ENCODE results near the gene SSRP1. TPM values are rescaled to one million over a fixed set of nuclear protein-coding genes. Genes with fewer than 3 reads are reported as not detected.

SSRP1 gene
- total RNA-seq, 1 experiment from 2014 or later: 290 TPM

GRCh38 chr11:57375490-57375889 lies 39.8 kb upstream of the SSRP1 start:
- Histone ChIP-seq H3K9me3 (ENCODE audit: insufficient read depth, low read depth) (no peaks in the 10 kb centered on the region), H3K27ac (no peak overlapping the region), H3K4me3 (no peak overlapping the region), H3K4me2 (no peak overlapping the region), H3K79me2 (ENCODE audit: low read depth) (no peaks in the 10 kb centered on the region), H2AFZ (no peak overlapping the region), H4K20me1 (ENCODE audit: insufficient read depth) (no peaks in the 10 kb centered on the region), H3K27me3 (ENCODE audit: insufficient read depth, low read depth) (peaks cover 35% of the 10 kb centered on the region), H3F3A (ENCODE audit: insufficient read depth, low read depth) (no peaks in the 10 kb centered on the region), H3K4me1 (replicated peaks; ENCODE audit: insufficient read depth) (no peaks in the 10 kb centered on the region), H3K9me2 (ENCODE audit: insufficient read depth) (no peaks in the 10 kb centered on the region), H3K36me3 (ENCODE audit: low read depth) (no peaks in the 10 kb centered on the region)
- intact Hi-C loops (cut with micrococcal nuclease; ENCODE audit: unreplicated experiment): no loop called here
- ChIA-PET CTCF (interaction anchor here (0.7 kb wide), 1 partner anchor 25 kb away, joined by 9 read pairs; no protein-coding TSS in a partner anchor), POLR2A (ENCODE audit: unreplicated experiment) (no interaction called here)
- no TSS peak for BruUV-seq (replicated peaks)
- DNase-seq: no peak
- no peak for TF ChIP-seq EZH2 (IDR thresholded peaks at IDR 0.05; ENCODE audit: low read depth)
- no peak for TF ChIP-seq CTCF (conservative IDR thresholded peaks at IDR 0.05)

GRCh38 chr11:57374966-57375365 lies 39.3 kb upstream of the SSRP1 start:
- intact Hi-C loops (cut with micrococcal nuclease; ENCODE audit: unreplicated experiment): no loop called here
- Histone ChIP-seq H4K20me1 (ENCODE audit: insufficient read depth) (no peaks in the 10 kb centered on the region), H3K4me1 (replicated peaks; ENCODE audit: insufficient read depth) (no peaks in the 10 kb centered on the region), H3K27ac (no peak overlapping the region), H3K9me2 (ENCODE audit: insufficient read depth) (no peaks in the 10 kb centered on the region), H3F3A (ENCODE audit: insufficient read depth, low read depth) (no peaks in the 10 kb centered on the region), H3K9me3 (ENCODE audit: insufficient read depth, low read depth) (no peaks in the 10 kb centered on the region), H3K36me3 (ENCODE audit: low read depth) (no peaks in the 10 kb centered on the region), H2AFZ (no peak overlapping the region), H3K79me2 (ENCODE audit: low read depth) (no peaks in the 10 kb centered on the region), H3K4me3 (no peak overlapping the region), H3K4me2 (no peak overlapping the region), H3K27me3 (ENCODE audit: insufficient read depth, low read depth) (peaks cover 31% of the 10 kb centered on the region)
- no peak for TF ChIP-seq EZH2 (IDR thresholded peaks at IDR 0.05; ENCODE audit: low read depth)
- no peak for TF ChIP-seq CTCF (conservative IDR thresholded peaks at IDR 0.05)
- BruUV-seq (replicated peaks): no TSS peak
- ChIA-PET POLR2A (ENCODE audit: unreplicated experiment) (no interaction called here), CTCF (no interaction called here)
- DNase-seq: no peak

GRCh38 chr11:57373146-57373545 lies 37.5 kb upstream of the SSRP1 start:
- Histone ChIP-seq H3K27ac (no peak overlapping the region), H3K4me1 (replicated peaks; ENCODE audit: insufficient read depth) (no peaks in the 10 kb centered on the region), H3K4me2 (no peak overlapping the region), H3F3A (ENCODE audit: insufficient read depth, low read depth) (no peaks in the 10 kb centered on the region), H3K9me2 (ENCODE audit: insufficient read depth) (no peaks in the 10 kb centered on the region), H3K79me2 (ENCODE audit: low read depth) (no peaks in the 10 kb centered on the region), H3K4me3 (no peak overlapping the region), H3K27me3 (ENCODE audit: insufficient read depth, low read depth) (peaks cover 13% of the 10 kb centered on the region), H3K9me3 (ENCODE audit: insufficient read depth, low read depth) (no peaks in the 10 kb centered on the region), H2AFZ (no peak overlapping the region), H4K20me1 (ENCODE audit: insufficient read depth) (no peaks in the 10 kb centered on the region), H3K36me3 (ENCODE audit: low read depth) (no peaks in the 10 kb centered on the region)
- CTCF ChIA-PET: no interaction called here
- no peak for TF ChIP-seq EZH2 (IDR thresholded peaks at IDR 0.05; ENCODE audit: low read depth)
- no peak for TF ChIP-seq CTCF (conservative IDR thresholded peaks at IDR 0.05)
- intact Hi-C loops (cut with micrococcal nuclease; ENCODE audit: unreplicated experiment): no loop called here
- BruUV-seq (replicated peaks): no TSS peak
- POLR2A ChIA-PET (ENCODE audit: unreplicated experiment): no interaction called here
- no peak for DNase-seq
